Naive thymus-derived CD4-positive, alpha-beta T cell (primary cell): ENCODE results near the gene MIPEP. TPM values are rescaled to one million over a fixed set of nuclear protein-coding genes. Genes with fewer than 3 reads are reported as not detected.
"Not testable (repeated sequence)": the region's sequence is repeated elsewhere in the genome, so short reads cannot be mapped to it uniquely, and the experiment has no call there.

Experiments used
- ATAC-seq: fragments of 150-1000 bp; cut with Tn5 transposase; 2 replicates; pipeline ENCODE4 v1.10.0; 2021; ENCODE audit warnings: mild to moderate bottlenecking, moderate library complexity
- CTCF ChIA-PET: fragments of 350-600 bp; sonication (Branson Sonifier 250); formaldehyde crosslinking; loops from one replicate; lab custom pipeline; 2021; ENCODE audit warnings: antibody characterized with exemption; lab: Charles Lee
- POLR2A ChIA-PET: fragments of 350-600 bp; sonication (Branson Sonifier 250); formaldehyde crosslinking; loops from one replicate; lab custom pipeline; 2021; ENCODE audit warnings: antibody characterized with exemption, inconsistent platforms; lab: Charles Lee
- DNase-seq, 9 donors: peaks; one replicate each; pipeline versions ENCODE4 v3.0.0 to v3.0.0-alpha.2; 2020 to 2022; ENCODE audit warnings: mixed read lengths in 1 of 9
- H3K27ac ChIP-seq: one replicate; pipeline ENCODE4 v1.7.0; 2013; ENCODE audit warnings: mild to moderate bottlenecking, low read depth, low read length, moderate library complexity
- H3K27me3 ChIP-seq, 2 donors: one replicate each; pipeline ENCODE4 v1.7.0; 2013; ENCODE audit warnings: low read length in 2 of 2, mild to moderate bottlenecking in 2 of 2, moderate library complexity in 2 of 2; ENCODE audit not compliant: control insufficient read depth in 2 of 2, insufficient read depth in 2 of 2
- H3K36me3 ChIP-seq, 3 experiments: 1 replicate in 2 of 3; 2 replicates in 1 of 3; pipeline ENCODE4 v1.7.0; 2013; ENCODE audit warnings: low read length in 3 of 3, mild to moderate bottlenecking in 3 of 3, moderate library complexity in 1 of 3; ENCODE audit not compliant: insufficient read depth in 3 of 3, control insufficient read depth in 2 of 3
- H3K4me1 ChIP-seq, 2 donors: one replicate each; pipeline ENCODE4 v1.7.0; 2013; ENCODE audit warnings: low read length in 2 of 2, mild to moderate bottlenecking in 2 of 2, moderate library complexity in 1 of 2; ENCODE audit not compliant: control insufficient read depth in 2 of 2, insufficient read depth in 2 of 2
- H3K4me3 ChIP-seq: 2 replicates; pipeline ENCODE4 v1.7.0; 2013; ENCODE audit warnings: mild to moderate bottlenecking, low read length
- H3K9me3 ChIP-seq, 3 experiments: 1 replicate in 2 of 3; 2 replicates in 1 of 3; pipeline ENCODE4 v1.7.0; 2013; ENCODE audit warnings: low read length in 3 of 3; ENCODE audit not compliant: control insufficient read depth in 2 of 3
- H3K27ac Mint-ChIP-seq, 9 donors: one replicate each; pipeline ENCODE4 v1.8.0; 2020 to 2022; ENCODE audit warnings: mixed read lengths in 9 of 9, mild to moderate bottlenecking in 8 of 9, moderate library complexity in 5 of 9, inconsistent platforms in 2 of 9
- H3K27me3 Mint-ChIP-seq, 5 donors: one replicate each; pipeline ENCODE4 v1.8.0; 2021 to 2022; ENCODE audit warnings: mixed read lengths in 5 of 5, mild to moderate bottlenecking in 1 of 5
- H3K36me3 Mint-ChIP-seq, 5 donors: one replicate each; pipeline ENCODE4 v1.8.0; 2020 to 2022; ENCODE audit warnings: mixed read lengths in 5 of 5, mild to moderate bottlenecking in 3 of 5, inconsistent platforms in 1 of 5
- H3K4me1 Mint-ChIP-seq, 7 donors: one replicate each; pipeline ENCODE4 v1.8.0; 2020 to 2022; ENCODE audit warnings: mixed read lengths in 7 of 7, mild to moderate bottlenecking in 3 of 7, inconsistent platforms in 1 of 7
- H3K4me3 Mint-ChIP-seq, 10 donors: one replicate each; pipeline ENCODE4 v1.8.0; 2020 to 2022; ENCODE audit warnings: mild to moderate bottlenecking in 10 of 10, mixed read lengths in 10 of 10, moderate library complexity in 6 of 10, inconsistent platforms in 2 of 10
- H3K9me3 Mint-ChIP-seq, 11 donors: one replicate each; pipeline ENCODE4 v1.8.0; 2020 to 2022; ENCODE audit warnings: mixed read lengths in 11 of 11, mild to moderate bottlenecking in 4 of 11, inconsistent platforms in 1 of 11, moderate library complexity in 1 of 11
- intact Hi-C, 2 donors: fragments of 100-400 bp; cut with micrococcal nuclease; formaldehyde crosslinking; loops; one replicate each; pipeline ENCODE4 v1.15.1; 2023
- polyA plus RNA-seq, 2 donors: library from polyadenylated mRNA; unstranded; fragments of 300-500 nt; fragmentation: Illumina TruSeq; gene quantifications; one replicate each; pipeline ENCODE4 v1.2.3, GENCODE V29; 2021
- total RNA-seq, 6 experiments: library from RNA in 5 of 6; stranded (reverse) in 5 of 6; gene quantifications; 1 replicate in 5 of 6; 2 replicates in 1 of 6; pipeline ENCODE4 v1.2.3 and lab custom pipeline; 2021 to 2026

The MIPEP gene
- total and polyA plus RNA-seq, 7 experiments from 2014 or later, result 8.0 to 20.7 (median 9.5) TPM

GRCh38 chr13:23894746-23895145 lies 5.5 kb upstream of the MIPEP start:
- H3K4me1 Mint-ChIP-seq, intact Hi-C loops, H3K4me3 ChIP-seq, H3K4me3 Mint-ChIP-seq, H3K4me1 ChIP-seq, DNase-seq, H3K36me3 Mint-ChIP-seq, CTCF ChIA-PET, ATAC-seq, H3K27me3 Mint-ChIP-seq, H3K9me3 Mint-ChIP-seq, H3K9me3 ChIP-seq, H3K36me3 ChIP-seq, POLR2A ChIA-PET, H3K27ac ChIP-seq, H3K27ac Mint-ChIP-seq, H3K27me3 ChIP-seq: not testable (repeated sequence)

- POLR2A ChIA-PET, ATAC-seq, H3K4me3 ChIP-seq: not testable (repeated sequence)
These were observed 4.6 kb upstream of the MIPEP start for GRCh38 chr13:23893791-23894190.

GRCh38 chr13:23889615-23890607 lies 711 bp upstream of the MIPEP start:
- peak overlapping the region; percentile 70 for H3K27ac ChIP-seq
- intact Hi-C loops, result loop anchor here (1.0 to 5.0 kb wide), 14 partner anchors 19 to 1397 kb away; partner anchors contain the start of genes SPATA13 (in 2 of the 2), MTMR6 (in 1 of the 2) and PARP4 (in 1 of the 2)
- H3K4me1 ChIP-seq, result peaks cover 0 to 5% of the 10 kb centered on the region in 2 donors
- ChIA-PET POLR2A (interaction anchor here (0.5 to 1.0 kb wide), 3 partner anchors 307 to 512 kb away, joined by 3 read pairs; no protein-coding TSS in a partner anchor), CTCF (interaction anchor here (0.7 to 2.2 kb wide), 3 partner anchors 71 to 423 kb away, joined by 3 to 8 read pairs (median 5); no protein-coding TSS in a partner anchor)
- peaks cover 12 to 31% (median 25%) of the 10 kb centered on the region in 7 donors for H3K4me1 Mint-ChIP-seq
- peak overlapping the region; percentile 72 to 92 (median 84) for H3K27ac Mint-ChIP-seq
- H3K9me3 ChIP-seq, result no peaks in the 10 kb centered on the region
- no peak for ATAC-seq
- H3K4me3 Mint-ChIP-seq, result peak overlapping the region; percentile 85 to 96 (median 92)
- H3K9me3 Mint-ChIP-seq, result no peaks in the 10 kb centered on the region
- H3K27me3 Mint-ChIP-seq, result no peaks in the 10 kb centered on the region
- H3K27me3 ChIP-seq, result no peaks in the 10 kb centered on the region
- peak overlapping the region; percentile 88 for H3K4me3 ChIP-seq
- DNase-seq, result no peak
- peaks cover 0 to 3% (median 3%) of the 10 kb centered on the region in 5 donors for H3K36me3 Mint-ChIP-seq
- peaks cover 0 to 4% (median 0%) of the 10 kb centered on the region in 3 experiments for H3K36me3 ChIP-seq

More at GRCh38 chr13:23893791-23894190, 4.6 kb upstream of the MIPEP start:
- CTCF ChIA-PET, intact Hi-C loops, H3K27me3 Mint-ChIP-seq, H3K36me3 ChIP-seq, H3K27me3 ChIP-seq, H3K9me3 ChIP-seq, H3K4me1 ChIP-seq, H3K36me3 Mint-ChIP-seq, H3K27ac Mint-ChIP-seq, H3K4me3 Mint-ChIP-seq, DNase-seq, H3K27ac ChIP-seq, H3K9me3 Mint-ChIP-seq: not testable (repeated sequence)
- peaks cover 5 to 13% (median 11%) of the 10 kb centered on the region in 7 donors for H3K4me1 Mint-ChIP-seq

- CTCF ChIA-PET, H3K27ac Mint-ChIP-seq: not testable (repeated sequence)
These were observed 4.8 kb downstream of the MIPEP start for GRCh38 chr13:23884361-23884760.

GRCh38 chr13:23883255-23883654 lies 5.9 kb downstream of the MIPEP start:
- no peak overlapping the region for H3K4me3 Mint-ChIP-seq
- Histone ChIP-seq H3K4me1 (no peaks in the 10 kb centered on the region), H3K27ac (no peak overlapping the region), H3K36me3 (peaks cover 0 to 13% (median 0%) of the 10 kb centered on the region in 3 experiments), H3K4me3 (no peak overlapping the region), H3K9me3 (no peaks in the 10 kb centered on the region), H3K27me3 (no peaks in the 10 kb centered on the region)
- ChIA-PET CTCF (no interaction called here), POLR2A (interaction anchor here (0.6 kb wide), 1 partner anchor 97 kb away, joined by 4 read pairs; no protein-coding TSS in a partner anchor)
- intact Hi-C loops, result no loop called here
- ATAC-seq (no peak), DNase-seq (no peak)
- no peaks in the 10 kb centered on the region for H3K9me3 Mint-ChIP-seq
- no peak overlapping the region for H3K27ac Mint-ChIP-seq
- peaks cover 7 to 43% (median 13%) of the 10 kb centered on the region in 5 donors for H3K36me3 Mint-ChIP-seq
- H3K4me1 Mint-ChIP-seq, result peaks cover 5 to 14% (median 12%) of the 10 kb centered on the region in 7 donors
- no peaks in the 10 kb centered on the region for H3K27me3 Mint-ChIP-seq

More at GRCh38 chr13:23884361-23884760, 4.8 kb downstream of the MIPEP start:
- POLR2A ChIA-PET, H3K9me3 Mint-ChIP-seq, H3K27me3 Mint-ChIP-seq, DNase-seq, H3K4me3 ChIP-seq, H3K27ac ChIP-seq, H3K4me1 ChIP-seq, H3K4me3 Mint-ChIP-seq, H3K27me3 ChIP-seq, intact Hi-C loops, H3K36me3 ChIP-seq, ATAC-seq, H3K9me3 ChIP-seq: not testable (repeated sequence)
- peaks cover 7 to 21% (median 16%) of the 10 kb centered on the region in 7 donors for H3K4me1 Mint-ChIP-seq
- peaks cover 4 to 35% (median 8%) of the 10 kb centered on the region in 5 donors for H3K36me3 Mint-ChIP-seq

- peaks cover 7 to 47% (median 15%) of the 10 kb centered on the region in 5 donors for H3K36me3 Mint-ChIP-seq
- H3K4me3 Mint-ChIP-seq, ATAC-seq, H3K27ac ChIP-seq, H3K4me1 ChIP-seq, H3K4me1 Mint-ChIP-seq, H3K27me3 ChIP-seq, H3K9me3 ChIP-seq, POLR2A ChIA-PET, H3K4me3 ChIP-seq, intact Hi-C loops, H3K27me3 Mint-ChIP-seq, CTCF ChIA-PET, DNase-seq, H3K9me3 Mint-ChIP-seq, H3K27ac Mint-ChIP-seq: not testable (repeated sequence)
- H3K36me3 ChIP-seq, result peaks cover 0 to 17% (median 0%) of the 10 kb centered on the region in 3 experiments
These were observed 7.8 kb downstream of the MIPEP start for GRCh38 chr13:23881402-23881800.
